SK-N-SH treated with all-trans-retinoic acid at 6 μM for 48 hours (cell line): Measurements from ENCODE around the gene JDP2.

Source experiments
- CREB5 ChIP-seq: fragments of 250-450 bp; sonication (Bioruptor Pico); IDR thresholded peaks from 2 replicates; pipeline ENCODE4 v1.5.1; 2020; ENCODE audit warnings: low read depth, mild to moderate bottlenecking, moderate library complexity
- ESRRG ChIP-seq: fragments of 250-450 bp; sonication (Bioruptor Pico); IDR thresholded peaks from 2 replicates; pipeline ENCODE4 v1.6.1; 2021; ENCODE audit warnings: mild to moderate bottlenecking
- GLIS3 ChIP-seq: fragments of 250-450 bp; sonication (Bioruptor Pico); IDR thresholded peaks from 2 replicates; pipeline ENCODE4 v1.5.0; 2020; ENCODE audit warnings: mild to moderate bottlenecking, moderate library complexity
- OSR1 ChIP-seq: fragments of 250-450 bp; sonication (Bioruptor Pico); IDR thresholded peaks from 2 replicates; pipeline ENCODE4 v1.8.0; 2022; ENCODE audit warnings: moderate library complexity, mild to moderate bottlenecking, inconsistent platforms
- PATZ1 ChIP-seq: fragments of 250-450 bp; sonication (Bioruptor Pico); IDR thresholded peaks from 2 replicates; pipeline ENCODE4 v1.8.0; 2020; ENCODE audit warnings: mild to moderate bottlenecking, moderate library complexity, borderline replicate concordance
- RARB ChIP-seq: fragments of 250-450 bp; sonication (Bioruptor Pico); IDR thresholded peaks from 2 replicates; pipeline ENCODE4 v1.8.0; 2021; ENCODE audit warnings: mild to moderate bottlenecking, moderate library complexity
- TCF4 ChIP-seq: fragments of 250-450 bp; sonication (Bioruptor Pico); IDR thresholded peaks from 2 replicates; pipeline ENCODE4 v1.8.0; 2021; ENCODE audit warnings: mild to moderate bottlenecking, moderate library complexity, borderline replicate concordance
- TOX ChIP-seq: fragments of 250-450 bp; sonication (Bioruptor Pico); IDR thresholded peaks from 2 replicates; pipeline ENCODE4 v1.8.0; 2021; ENCODE audit warnings: mild to moderate bottlenecking, moderate library complexity, borderline replicate concordance
- ZC3H10 ChIP-seq: fragments of 250-450 bp; sonication (Bioruptor Pico); IDR thresholded peaks from 2 replicates; pipeline ENCODE4 v1.5.1; 2021; ENCODE audit warnings: mild to moderate bottlenecking, moderate library complexity
- ZFP3 ChIP-seq: fragments of 250-450 bp; sonication (Bioruptor Pico); IDR thresholded peaks from 2 replicates; pipeline ENCODE4 v1.5.0; 2020; ENCODE audit warnings: mild to moderate bottlenecking, moderate library complexity
- ZFP30 ChIP-seq: fragments of 450-650 bp; formaldehyde crosslinking; IDR thresholded peaks from 2 replicates; pipeline ENCODE4 v1.5.0; 2022; ENCODE audit warnings: mild to moderate bottlenecking, moderate library complexity
- ZNF70 ChIP-seq: fragments of 450-650 bp; formaldehyde crosslinking; IDR thresholded peaks from 2 replicates; pipeline ENCODE4 v1.5.0; 2020; ENCODE audit warnings: mild to moderate bottlenecking, moderate library complexity

DNA sequence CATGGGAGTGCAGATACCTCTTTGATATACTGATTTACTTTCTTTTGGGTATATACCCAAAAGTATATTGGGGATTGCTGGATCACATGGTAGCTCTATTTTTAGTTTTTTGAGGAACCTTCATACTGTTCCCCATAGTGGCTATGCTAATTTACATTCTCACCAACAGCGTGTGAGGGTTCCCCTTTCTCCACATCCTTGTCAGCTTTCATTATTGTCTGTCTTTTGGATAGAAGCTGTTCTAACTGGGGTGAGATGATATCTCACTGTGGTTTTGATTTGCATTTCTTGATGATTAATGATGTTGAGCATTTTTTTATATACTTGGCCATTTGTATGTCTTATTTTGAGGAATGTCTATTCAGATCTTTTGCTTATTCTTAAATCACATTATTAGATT is 44.1 kb upstream of the JDP2 start:
- TF ChIP-seq ZNF70 (CRISPR knock-in tag) (no peak), ZFP30 (CRISPR knock-in tag) (no peak), CREB5 (CRISPR knock-in tag) (no peak), RARB (CRISPR knock-in tag) (no peak), ESRRG (CRISPR knock-in tag) (no peak), ZFP3 (CRISPR knock-in tag) (no peak), OSR1 (CRISPR knock-in tag) (no peak), ZC3H10 (CRISPR knock-in tag) (no peak), GLIS3 (CRISPR knock-in tag) (no peak), TCF4 (CRISPR knock-in tag) (no peak), TOX (CRISPR knock-in tag) (no peak), PATZ1 (CRISPR knock-in tag) (no peak)
